NK-92 (cell line): Measurements from ENCODE around the gene HSPBP1.

Experiments
- DNase-seq: peaks from one replicate; lab custom pipeline; 2025; ENCODE audit not compliant: unreplicated experiment; lab: John Stamatoyannopoulos, UW

Gene HSPBP1

DNA sequence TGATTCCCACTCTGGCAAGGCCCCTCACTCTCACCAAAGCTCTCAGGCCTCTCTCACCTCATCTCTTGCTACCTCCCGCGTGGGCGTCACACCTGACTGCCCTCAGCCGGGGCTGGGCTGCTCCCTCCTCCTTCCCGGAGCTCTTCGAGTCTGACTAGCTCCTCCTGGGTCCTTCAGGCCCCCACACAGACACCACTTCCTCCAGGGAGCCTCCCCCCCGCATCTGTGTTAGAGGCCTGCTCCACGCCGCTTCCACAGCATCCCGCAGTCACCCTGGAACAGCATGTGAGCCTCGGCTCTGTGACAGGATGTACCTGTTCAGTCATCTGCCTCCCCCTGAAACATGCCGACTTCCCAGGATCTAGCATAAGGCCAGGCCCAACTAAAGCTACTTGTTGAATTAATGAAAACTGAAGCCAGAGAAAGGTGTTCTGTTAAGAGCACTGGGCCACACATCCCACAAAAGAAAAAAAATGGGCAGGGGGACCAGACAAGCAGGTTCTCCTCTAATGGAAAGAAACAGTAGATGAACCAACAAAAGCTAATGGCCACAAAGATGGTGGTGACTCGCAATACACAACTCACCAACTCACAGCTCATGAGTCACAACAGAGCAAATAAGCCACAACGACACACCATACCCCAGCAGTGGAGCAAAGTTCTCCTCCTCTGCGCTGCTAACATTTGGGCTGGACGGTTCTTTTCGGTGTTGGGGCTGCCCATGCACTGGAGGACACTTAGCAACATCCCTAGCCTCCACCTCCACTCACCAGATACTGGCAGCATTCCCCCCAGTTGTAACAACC lies 24.1 kb downstream of the HSPBP1 start:
- no peak for DNase-seq

DNA sequence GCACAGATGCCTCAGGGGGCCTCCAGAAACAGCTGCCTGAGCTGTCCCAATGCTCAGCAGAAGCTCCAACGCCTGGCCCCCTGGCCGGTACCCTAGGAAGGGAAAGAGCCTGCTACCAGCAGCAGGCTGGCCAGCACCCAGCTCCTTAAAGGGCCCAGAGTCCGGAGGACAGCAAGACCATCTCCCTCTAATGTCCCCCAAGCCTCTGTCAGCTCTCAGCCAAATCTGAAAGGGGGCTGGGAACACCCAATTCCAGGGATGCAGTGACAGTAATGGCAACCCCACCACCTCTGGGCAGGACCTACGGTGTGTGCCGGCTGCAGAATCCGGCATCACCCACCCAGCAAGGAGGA lies 25.3 kb downstream of the HSPBP1 start:
- no peak for DNase-seq

GRCh38 chr19:55253842-55254624 lies 25.9 kb downstream of the HSPBP1 start:
- DNase-seq = no peak

GRCh38 chr19:55252760-55253663 lies 26.9 kb downstream of the HSPBP1 start:
- no peak for DNase-seq

GRCh38 chr19:55251341-55252081 lies 28.4 kb downstream of the HSPBP1 start:
- DNase-seq = no peak

DNA sequence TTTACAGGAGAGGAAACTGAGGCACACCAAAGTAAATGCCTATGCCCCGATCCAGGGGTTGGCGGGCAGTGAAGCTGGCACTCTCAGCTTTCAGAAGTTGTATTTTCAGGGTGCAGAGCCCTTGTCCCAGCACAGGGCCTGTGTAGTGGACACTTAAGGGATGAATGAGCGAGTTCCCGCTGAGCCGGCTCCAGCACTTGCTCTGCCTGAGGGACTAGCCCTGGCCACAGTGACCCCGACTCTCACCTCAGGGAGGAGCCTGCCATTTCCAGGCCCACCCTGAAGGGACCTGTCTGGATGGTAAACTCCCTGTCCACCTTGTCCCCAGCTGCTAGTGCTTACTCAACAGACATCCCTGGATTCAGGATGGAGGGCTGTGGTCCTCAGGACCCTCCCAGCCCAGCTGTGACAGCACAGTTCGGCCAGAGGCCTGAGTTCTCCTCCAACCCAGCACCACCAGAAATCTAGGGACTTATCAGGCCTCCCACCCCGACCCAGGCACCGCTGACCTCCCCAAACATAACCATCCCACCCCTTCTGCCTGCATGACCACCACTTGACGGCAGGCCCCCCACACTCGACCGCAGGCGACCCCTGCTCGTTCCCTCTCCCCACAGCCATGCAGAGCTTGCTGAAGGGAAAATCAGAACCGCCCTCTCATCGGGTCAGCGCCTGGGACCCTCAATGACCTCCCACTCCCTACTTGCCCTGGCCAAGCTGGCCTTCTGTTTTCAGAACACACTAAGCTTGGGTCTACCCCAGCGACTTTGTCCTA lies 29.5 kb downstream of the HSPBP1 start:
- DNase-seq = no peak

- DNase-seq = no peak
Measured at GRCh38 chr19:55249841-55250240, 30.1 kb downstream of the HSPBP1 start.

DNA sequence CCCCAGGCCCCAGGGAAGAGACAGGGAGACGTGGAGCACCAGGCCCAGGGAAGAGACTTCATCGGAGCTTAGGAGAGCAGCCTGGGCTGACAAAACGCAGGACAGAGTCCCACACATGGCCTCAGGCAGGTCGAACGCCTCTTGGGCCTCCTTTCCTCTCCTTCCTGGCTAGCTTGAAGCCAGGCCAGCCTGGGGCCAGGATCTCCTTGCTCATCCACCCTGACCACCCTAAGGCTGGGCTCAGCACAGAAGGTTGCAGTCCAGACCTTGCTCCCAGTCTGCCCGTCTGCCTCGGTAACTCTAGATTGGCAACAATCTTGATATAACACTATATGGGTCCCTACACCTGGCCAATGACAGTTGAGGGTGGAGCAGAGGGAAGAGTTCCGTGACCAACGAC lies 31.2 kb downstream of the HSPBP1 start:
- DNase-seq = no peak

DNA sequence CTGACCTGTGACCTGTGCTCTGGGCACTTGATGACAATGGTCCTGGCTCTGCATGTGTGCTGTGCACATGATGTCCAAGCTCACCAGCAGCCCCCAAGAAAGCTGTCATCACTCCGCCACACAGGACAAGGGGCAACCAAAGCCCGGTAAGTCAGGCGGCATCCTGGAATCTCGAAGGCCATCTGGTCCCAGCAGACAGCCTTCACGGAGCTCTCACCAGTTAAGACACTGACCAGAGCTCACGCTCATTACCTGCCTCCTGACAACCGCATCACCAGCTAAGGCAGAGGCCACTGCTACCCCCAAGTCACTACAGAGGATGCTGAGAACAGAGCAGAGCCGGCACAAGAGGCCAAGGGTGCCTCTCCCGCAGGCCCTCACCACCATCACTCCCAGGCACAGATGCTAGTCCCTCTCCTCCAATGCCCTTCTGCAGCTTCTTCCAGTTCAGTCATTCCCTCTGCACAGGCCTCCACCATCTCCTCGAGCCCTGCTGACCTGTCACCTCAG lies 31.7 kb downstream of the HSPBP1 start:
- no peak for DNase-seq

GRCh38 chr19:55247621-55248099 lies 32.2 kb downstream of the HSPBP1 start:
- DNase-seq = no peak

DNA sequence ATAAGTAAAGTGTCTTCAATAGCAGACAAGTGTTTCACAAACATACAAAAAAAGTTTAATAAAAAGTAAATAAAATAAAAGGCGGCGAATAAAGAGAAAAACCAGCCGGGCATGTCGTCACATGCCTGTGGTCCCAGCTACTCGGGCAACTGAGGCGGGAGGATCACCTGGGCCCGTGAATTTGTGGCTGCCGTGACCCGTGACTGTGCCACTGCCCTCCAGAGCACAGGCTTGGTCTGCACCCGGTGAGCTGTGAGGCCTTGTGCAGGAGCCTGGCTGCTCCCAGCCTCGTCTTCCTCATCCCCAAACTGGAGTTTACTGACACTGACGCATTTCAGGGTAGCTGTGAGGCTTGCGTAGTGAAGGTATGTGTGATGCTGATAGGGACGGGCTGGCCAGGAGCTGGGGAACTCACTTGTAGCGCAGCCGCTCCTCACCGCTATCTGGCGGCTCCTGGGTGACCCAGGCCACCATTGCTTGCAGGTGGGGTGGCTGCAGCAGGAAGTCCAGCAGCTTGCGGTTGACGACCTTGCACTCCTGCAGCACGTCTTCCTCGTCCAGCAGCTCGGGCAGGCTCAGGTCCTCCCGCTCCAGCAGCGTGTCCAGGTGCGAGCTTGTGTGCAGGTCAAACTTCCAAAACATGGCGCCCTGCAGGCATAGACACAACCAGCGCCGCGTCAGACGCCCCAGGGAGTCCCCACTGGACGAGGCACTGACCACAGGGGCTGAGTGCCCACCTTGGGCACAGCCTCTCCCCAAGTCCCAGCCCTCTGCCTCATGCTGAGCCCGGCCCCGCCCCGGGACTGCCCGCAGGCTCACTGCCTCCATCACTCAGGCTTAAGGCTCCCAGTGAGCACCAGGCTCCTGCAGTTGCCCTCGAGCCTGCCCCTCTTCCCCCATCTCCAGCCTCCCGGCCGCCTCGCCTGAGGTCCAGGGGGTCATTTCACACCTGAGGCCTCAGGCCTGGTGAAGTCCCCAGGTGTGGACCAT lies 33.2 kb downstream of the HSPBP1 start:
- no peak for DNase-seq

DNA sequence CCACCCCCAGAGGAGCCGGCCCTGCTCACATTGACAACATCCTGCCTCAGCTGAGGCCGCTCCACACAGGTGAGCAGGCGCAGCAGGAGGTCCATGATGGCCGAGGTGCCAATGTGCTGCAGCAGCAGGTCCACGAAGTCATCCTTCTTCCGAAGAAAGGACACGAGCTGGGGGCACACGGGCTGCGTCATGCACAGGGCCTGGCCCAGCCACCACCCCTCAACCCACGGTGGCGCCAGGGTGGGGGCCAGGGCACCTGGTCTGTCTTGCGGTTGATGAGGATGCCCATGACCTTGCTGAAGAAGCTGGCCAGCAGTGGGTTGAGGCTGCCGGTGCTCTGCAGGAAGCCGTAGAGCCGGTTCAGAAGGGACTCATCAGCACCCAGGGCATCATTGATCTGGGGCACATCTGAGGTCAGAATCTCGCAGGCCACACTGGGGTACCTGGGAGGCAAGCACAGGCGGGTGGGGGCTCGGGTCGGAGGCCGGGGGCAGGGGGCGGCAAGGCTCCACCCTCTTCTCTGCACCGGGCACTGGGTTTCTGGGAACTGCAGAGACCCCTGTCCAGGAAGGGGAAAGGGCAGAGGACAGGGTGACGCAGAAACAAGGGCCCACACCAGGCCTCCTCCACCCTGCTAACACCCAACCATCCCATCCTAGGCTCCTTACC lies 34.5 kb downstream of the HSPBP1 start:
- no peak for DNase-seq

DNA sequence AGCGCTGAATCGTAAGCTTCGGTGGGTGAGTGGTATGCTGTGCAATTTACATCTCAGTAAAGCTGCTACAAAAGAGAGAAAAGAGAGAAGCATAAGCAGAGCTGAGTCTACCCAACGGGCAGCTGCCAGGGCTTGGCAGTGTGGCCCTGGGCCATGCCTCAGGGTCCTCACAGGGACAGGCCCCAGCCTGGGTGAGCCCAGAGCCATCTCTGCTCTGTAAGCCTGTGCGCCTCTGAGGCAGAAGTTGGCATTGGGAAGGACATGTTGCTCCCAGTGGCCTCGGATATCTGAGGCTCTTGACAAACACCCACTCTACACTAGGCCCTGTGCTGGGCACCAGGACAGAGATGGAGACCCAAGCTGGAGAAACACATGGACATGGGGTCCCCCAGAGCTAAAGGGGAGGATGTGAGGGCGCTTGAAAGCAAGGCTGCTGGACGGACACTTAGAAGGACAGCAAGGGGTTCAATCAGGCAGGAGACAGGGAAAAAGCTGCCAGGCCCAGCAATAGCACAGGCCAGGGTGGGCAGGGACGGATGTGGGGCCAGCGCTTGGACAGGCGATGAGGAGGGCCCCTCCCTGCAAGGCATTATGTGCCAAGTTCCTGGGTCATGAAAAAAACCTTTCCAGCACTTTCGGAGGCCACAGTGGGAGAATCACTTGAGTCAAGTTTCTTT lies 35.8 kb downstream of the HSPBP1 start:
- DNase-seq = no peak

- DNase-seq = no peak
Measured at GRCh38 chr19:55242517-55242916, 37.4 kb downstream of the HSPBP1 start.

DNA sequence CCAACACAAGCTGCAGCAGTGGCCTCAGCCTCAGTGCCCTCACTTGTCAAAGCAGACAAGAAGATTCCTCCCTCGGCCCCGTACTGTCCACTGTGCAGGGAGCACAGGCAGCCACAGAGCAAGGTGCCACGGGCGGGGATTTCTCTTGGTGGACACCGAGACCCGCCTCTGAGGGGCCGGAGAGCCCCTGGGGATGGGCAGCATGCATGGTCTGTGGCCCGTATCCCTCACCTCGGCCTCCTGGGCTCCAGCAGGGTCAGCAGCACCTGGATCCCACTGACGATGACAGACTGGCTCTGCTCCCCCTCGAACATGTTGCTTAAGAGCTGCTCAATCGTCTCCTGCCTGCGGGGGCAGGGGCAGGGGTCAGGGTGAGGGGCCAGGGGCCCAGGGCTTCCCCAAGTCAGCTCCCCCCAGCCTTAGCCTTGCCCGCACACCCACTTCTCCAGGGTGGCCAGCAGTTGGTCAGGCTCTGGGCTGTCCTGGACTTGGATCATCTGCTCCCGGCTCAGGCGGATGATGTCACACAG lies 37.9 kb downstream of the HSPBP1 start:
- DNase-seq = no peak

GRCh38 chr19:55241143-55241934 lies 38.6 kb downstream of the HSPBP1 start:
- no peak for DNase-seq
